Measurements from ENCODE around the gene VEZF1. TPM values are rescaled to one million over a fixed set of nuclear protein-coding genes. Genes with fewer than 3 reads are reported as not detected.
A peak's percentile ranks its signal among the peaks of the same experiment; 100 is the strongest.

The VEZF1 gene
- total RNA-seq, 1 donor from 2014 or later, result 50.9 TPM

DNA sequence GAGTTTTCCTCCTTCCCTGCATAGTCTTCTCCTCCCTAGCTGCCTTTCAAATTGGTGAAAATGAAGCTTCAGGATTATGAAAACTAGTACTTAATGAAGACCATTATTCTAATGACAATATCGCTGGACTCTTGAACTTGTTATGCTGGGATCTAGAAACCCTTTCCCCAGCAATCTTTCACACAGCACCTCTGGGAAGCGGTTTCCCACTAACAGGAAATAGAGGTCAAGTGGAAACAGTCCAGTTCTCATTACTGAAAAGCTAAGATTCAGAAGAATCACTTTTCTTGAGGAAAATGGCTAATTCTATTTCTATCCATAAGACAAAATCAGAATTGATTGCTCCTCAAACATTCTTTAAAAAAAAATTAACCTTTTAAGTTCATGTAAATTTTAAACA is 2.0 kb upstream of the VEZF1 start:
- Histone ChIP-seq H3K4me2 (ENCODE audit: low read length) (no peak overlapping the region), H3K4me1 (ENCODE audit: insufficient read depth, low read length) (peaks cover 18% of the 10 kb centered on the region), H2AFZ (ENCODE audit: low read depth, low read length) (no peak overlapping the region), H3K9me3 (ENCODE audit: insufficient read depth, low read depth, low read length) (no peaks in the 10 kb centered on the region), H3K27me3 (ENCODE audit: insufficient read depth, low read length) (no peaks in the 10 kb centered on the region), H3K36me3 (ENCODE audit: insufficient read depth, low read length) (no peaks in the 10 kb centered on the region), H3K9ac (ENCODE audit: low read length) (no peak overlapping the region), H4K20me1 (ENCODE audit: insufficient read depth, low read length) (peaks cover 15% of the 10 kb centered on the region), H3K4me3 (ENCODE audit: insufficient read depth, low read depth, low read length) (no peak overlapping the region), H3K27ac (ENCODE audit: low read depth, low read length) (no peak overlapping the region), H3K79me2 (ENCODE audit: insufficient read depth, low read length) (peaks cover 23% of the 10 kb centered on the region)
- Mint-ChIP-seq H3K36me3 (ENCODE audit: low read depth, unreplicated experiment) (peaks cover 2% of the 10 kb centered on the region), H3K27ac (ENCODE audit: unreplicated experiment) (no peak overlapping the region), H3K9me3 (ENCODE audit: unreplicated experiment) (no peaks in the 10 kb centered on the region), H3K4me1 (ENCODE audit: low read depth, unreplicated experiment) (peaks cover 43% of the 10 kb centered on the region), H3K4me3 (ENCODE audit: unreplicated experiment) (peak overlapping the region; percentile 70), H3K27me3 (ENCODE audit: low read depth, unreplicated experiment) (no peaks in the 10 kb centered on the region)
- FAIRE-seq, result no peak
- no peak for DNase-seq (ENCODE audit: low read depth)
- TF ChIP-seq, protein P1, sequence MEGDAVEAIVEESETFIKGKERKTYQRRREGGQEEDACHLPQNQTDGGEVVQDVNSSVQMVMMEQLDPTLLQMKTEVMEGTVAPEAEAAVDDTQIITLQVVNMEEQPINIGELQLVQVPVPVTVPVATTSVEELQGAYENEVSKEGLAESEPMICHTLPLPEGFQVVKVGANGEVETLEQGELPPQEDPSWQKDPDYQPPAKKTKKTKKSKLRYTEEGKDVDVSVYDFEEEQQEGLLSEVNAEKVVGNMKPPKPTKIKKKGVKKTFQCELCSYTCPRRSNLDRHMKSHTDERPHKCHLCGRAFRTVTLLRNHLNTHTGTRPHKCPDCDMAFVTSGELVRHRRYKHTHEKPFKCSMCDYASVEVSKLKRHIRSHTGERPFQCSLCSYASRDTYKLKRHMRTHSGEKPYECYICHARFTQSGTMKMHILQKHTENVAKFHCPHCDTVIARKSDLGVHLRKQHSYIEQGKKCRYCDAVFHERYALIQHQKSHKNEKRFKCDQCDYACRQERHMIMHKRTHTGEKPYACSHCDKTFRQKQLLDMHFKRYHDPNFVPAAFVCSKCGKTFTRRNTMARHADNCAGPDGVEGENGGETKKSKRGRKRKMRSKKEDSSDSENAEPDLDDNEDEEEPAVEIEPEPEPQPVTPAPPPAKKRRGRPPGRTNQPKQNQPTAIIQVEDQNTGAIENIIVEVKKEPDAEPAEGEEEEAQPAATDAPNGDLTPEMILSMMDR (IDR thresholded peaks at IDR 0.05; ENCODE audit: insufficient read depth, low read depth, low read length), result no peak
- TF ChIP-seq EZH2 (IDR thresholded peaks at IDR 0.05; ENCODE audit: insufficient read depth, low read length), result no peak

DNA sequence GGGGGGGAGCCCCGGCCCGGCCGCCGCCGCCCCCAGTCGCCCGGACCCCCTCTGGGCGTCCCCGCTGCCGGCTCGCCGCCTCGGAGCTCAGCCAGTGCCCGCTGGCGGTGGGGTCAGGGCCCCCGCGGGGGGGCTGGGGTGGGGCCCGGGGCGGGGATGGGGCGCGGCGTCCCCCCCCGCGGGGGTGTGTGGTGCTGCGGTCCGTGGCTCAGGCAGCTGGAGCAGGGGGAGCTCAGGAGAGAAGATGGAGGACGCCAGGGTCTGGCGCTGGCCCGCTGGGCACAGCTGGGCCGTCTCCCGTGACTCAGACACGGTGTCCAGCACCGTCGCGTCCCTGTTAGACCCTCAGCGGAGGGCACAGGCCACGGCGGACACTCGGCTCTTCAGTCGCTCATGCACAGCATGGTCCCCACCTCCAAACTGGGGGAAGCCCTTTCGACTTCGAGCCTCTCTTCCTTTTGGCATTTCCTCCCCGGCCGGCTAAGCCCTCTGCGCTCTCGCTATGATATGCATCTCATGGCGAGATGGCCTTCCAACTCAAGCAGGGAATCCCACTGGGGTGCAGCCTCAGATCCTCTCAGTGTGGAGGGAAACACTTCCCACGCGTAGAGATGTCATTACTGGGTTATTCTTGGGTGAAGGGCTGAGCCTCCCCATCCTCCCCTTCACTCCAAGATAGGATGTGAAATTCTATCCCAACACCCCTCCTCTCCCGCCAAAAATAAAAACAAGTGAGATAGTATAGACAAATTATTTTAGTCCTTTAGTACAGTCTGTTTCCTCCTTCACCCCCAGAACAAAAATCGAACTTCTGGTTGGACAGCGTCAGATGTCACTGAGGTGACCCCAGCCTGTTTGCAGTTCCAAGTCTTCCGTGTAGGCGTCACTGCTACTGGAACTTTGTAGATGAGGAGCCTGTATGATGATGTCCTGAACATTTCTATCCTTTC is 522 bp upstream of the VEZF1 start:
- Histone ChIP-seq H2AFZ (ENCODE audit: low read depth, low read length) (peak overlapping the region; percentile 60), H3K9ac (ENCODE audit: low read length) (peak overlapping the region; percentile 97), H3K9me3 (ENCODE audit: insufficient read depth, low read depth, low read length) (no peaks in the 10 kb centered on the region), H3K27ac (ENCODE audit: low read depth, low read length) (peak overlapping the region; percentile 94), H3K79me2 (ENCODE audit: insufficient read depth, low read length) (peaks cover 38% of the 10 kb centered on the region), H3K36me3 (ENCODE audit: insufficient read depth, low read length) (no peaks in the 10 kb centered on the region), H3K4me1 (ENCODE audit: insufficient read depth, low read length) (peaks cover 21% of the 10 kb centered on the region), H3K4me3 (ENCODE audit: insufficient read depth, low read depth, low read length) (peak overlapping the region; percentile 57), H3K4me2 (ENCODE audit: low read length) (peak overlapping the region; percentile 87), H3K27me3 (ENCODE audit: insufficient read depth, low read length) (no peaks in the 10 kb centered on the region), H4K20me1 (ENCODE audit: insufficient read depth, low read length) (peaks cover 29% of the 10 kb centered on the region)
- Mint-ChIP-seq H3K27ac (ENCODE audit: unreplicated experiment) (peak overlapping the region; percentile 94), H3K9me3 (ENCODE audit: unreplicated experiment) (no peaks in the 10 kb centered on the region), H3K36me3 (ENCODE audit: low read depth, unreplicated experiment) (peaks cover 2% of the 10 kb centered on the region), H3K27me3 (ENCODE audit: low read depth, unreplicated experiment) (no peaks in the 10 kb centered on the region), H3K4me1 (ENCODE audit: low read depth, unreplicated experiment) (peaks cover 43% of the 10 kb centered on the region), H3K4me3 (ENCODE audit: unreplicated experiment) (peak overlapping the region; percentile 83)
- FAIRE-seq (no peak), DNase-seq (ENCODE audit: low read depth) (peak; percentile 49)
- TF ChIP-seq, protein P1 (IDR thresholded peaks at IDR 0.05; ENCODE audit: insufficient read depth, low read depth, low read length), result no peak
- no peak for TF ChIP-seq EZH2 (IDR thresholded peaks at IDR 0.05; ENCODE audit: insufficient read depth, low read length)
